Right lobe of liver (tissue), 6 donors: Measurements from ENCODE around the gene ADTRP. TPM values are rescaled to one million over a fixed set of nuclear protein-coding genes. Genes with fewer than 3 reads are reported as not detected.
"Not testable (repeated sequence)": the region's sequence is repeated elsewhere in the genome, so short reads cannot be mapped to it uniquely, and the experiment has no call there.

Source experiments
- ATAC-seq, 4 donors: fragments of 200-7000 bp; cut with Tn5 transposase; one replicate each; pipeline ENCODE4 v1.9.1; 2020; ENCODE audit warnings: mild to moderate bottlenecking in 4 of 4, moderate library complexity in 4 of 4
- DNase-seq, 3 donors: peaks; one replicate each; pipeline ENCODE4 v3.0.0-alpha.2; 2020
- H3K27ac ChIP-seq, 3 donors: fragments of 200-600 bp; one replicate each; pipeline ENCODE4 v1.8.0; 2022
- H3K27me3 ChIP-seq, 2 donors: fragments of 200-600 bp; one replicate each; pipeline ENCODE4 v1.8.0; 2022
- H3K36me3 ChIP-seq, 4 donors: fragments of 200-600 bp; sonication (generic) in 1 of 4; one replicate each; pipeline versions ENCODE4 v1.5.1 to v1.8.0; 2017 to 2022; ENCODE audit warnings: control low read depth in 1 of 4
- H3K4me1 ChIP-seq, 4 donors: fragments of 200-600 bp; sonication (generic) in 1 of 4; one replicate each; pipeline versions ENCODE4 v1.5.1 to v1.8.0; 2017 to 2022; ENCODE audit warnings: control low read depth in 1 of 4
- H3K4me3 ChIP-seq, 3 donors: fragments of 200-600 bp; one replicate each; pipeline ENCODE4 v1.8.0; 2022
- H3K9me3 ChIP-seq, 4 donors: fragments of 200-600 bp; sonication (generic) in 1 of 4; one replicate each; pipeline versions ENCODE4 v1.5.1 to v1.8.0; 2017 to 2022; ENCODE audit warnings: control low read depth in 1 of 4
- POLR2A ChIP-seq: fragments of 450-650 bp; IDR thresholded peaks from one replicate; pipeline ENCODE4 v1.6.1; 2017; ENCODE audit warnings: antibody characterized with exemption, mild to moderate bottlenecking
- WGBS: methylation state at CpG from one replicate; pipeline ENCODE4 v1.1.6; 2018; ENCODE audit warnings: low coverage, low lambda C conversion rate; ENCODE audit not compliant: insufficient coverage; ENCODE audit errors: missing lambda C conversion rate; 5-methylcytosine and 5-hydroxymethylcytosine counted together
- intact Hi-C, 2 donors: fragments of 100-400 bp; cut with DNase I; formaldehyde crosslinking; loops; one replicate each; pipeline versions ENCODE4 v1.11.2 to v1.14.1; 2022
- total RNA-seq, 6 experiments: library from RNA; depleted of rRNA in 2 of 6; stranded (reverse); fragments of >200 nt in 2 of 6; fragmentation: NEBNext Ultra II Directional in 3 of 6; extraction: Animal tissue kit (Norgen Biotek cat#: 25700) in 3 of 6; gene quantifications; one replicate each; pipeline versions ENCODE4 v1.1.0 to v1.2.4, GENCODE V29; 2016 to 2023
- TF ChIP-seq, protein P1 (sequence below), 4 donors: fragments of 200-600 bp in 3 of 4; fragments of 450-650 bp in 1 of 4; IDR thresholded peaks; one replicate each; pipeline versions ENCODE4 v1.5.1 to v1.8.0; 2016 to 2022; ENCODE audit warnings: antibody characterized with exemption in 4 of 4, mild to moderate bottlenecking in 2 of 4
- donor health status: DM: no; HTN: yes; CAD: no.
- donor health status: DM: no; HTN: no; CAD: no.
- donor health status: DM: no; HTN: no; CAD: no.
- donor health status: DM: no; HTN: yes; CAD: no.
- donor health status: DM: no; HTN: yes; CAD: no.

ADTRP gene
- total RNA-seq, 6 experiments from 2014 or later = 0.46 to 1.9 (median 0.92) TPM; not detected in 1

DNA sequence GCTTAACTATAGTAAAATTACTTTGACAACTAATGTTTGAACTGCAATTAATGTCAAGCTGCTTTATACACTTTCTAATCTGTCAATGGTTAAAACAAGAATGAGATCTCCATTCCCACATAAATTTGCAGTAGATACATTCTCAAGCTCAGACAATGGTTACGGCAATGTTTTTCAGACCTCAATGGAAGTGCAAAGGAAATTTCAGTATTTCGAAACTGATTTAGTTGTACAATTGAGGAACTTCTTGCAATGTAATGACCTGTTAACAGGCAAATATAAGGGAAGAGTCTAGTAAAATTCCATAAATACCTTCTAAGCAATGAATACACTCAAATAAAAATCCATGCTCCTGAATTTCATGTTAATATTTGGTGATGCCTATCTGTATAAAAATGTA is 94.7 kb downstream of the ADTRP start:
- H3K27ac ChIP-seq = no peak overlapping the region
- no peak overlapping the region for H3K4me3 ChIP-seq
- H3K36me3 ChIP-seq = no peaks in the 10 kb centered on the region
- DNase-seq (no peak), ATAC-seq (no peak)
- 67% methylated on average over 2 of the region's 2 CpGs for WGBS
- no peaks in the 10 kb centered on the region for H3K27me3 ChIP-seq
- intact Hi-C loops = no loop called here
- no peaks in the 10 kb centered on the region for H3K9me3 ChIP-seq
- H3K4me1 ChIP-seq = no peaks in the 10 kb centered on the region
- TF ChIP-seq, protein P1, sequence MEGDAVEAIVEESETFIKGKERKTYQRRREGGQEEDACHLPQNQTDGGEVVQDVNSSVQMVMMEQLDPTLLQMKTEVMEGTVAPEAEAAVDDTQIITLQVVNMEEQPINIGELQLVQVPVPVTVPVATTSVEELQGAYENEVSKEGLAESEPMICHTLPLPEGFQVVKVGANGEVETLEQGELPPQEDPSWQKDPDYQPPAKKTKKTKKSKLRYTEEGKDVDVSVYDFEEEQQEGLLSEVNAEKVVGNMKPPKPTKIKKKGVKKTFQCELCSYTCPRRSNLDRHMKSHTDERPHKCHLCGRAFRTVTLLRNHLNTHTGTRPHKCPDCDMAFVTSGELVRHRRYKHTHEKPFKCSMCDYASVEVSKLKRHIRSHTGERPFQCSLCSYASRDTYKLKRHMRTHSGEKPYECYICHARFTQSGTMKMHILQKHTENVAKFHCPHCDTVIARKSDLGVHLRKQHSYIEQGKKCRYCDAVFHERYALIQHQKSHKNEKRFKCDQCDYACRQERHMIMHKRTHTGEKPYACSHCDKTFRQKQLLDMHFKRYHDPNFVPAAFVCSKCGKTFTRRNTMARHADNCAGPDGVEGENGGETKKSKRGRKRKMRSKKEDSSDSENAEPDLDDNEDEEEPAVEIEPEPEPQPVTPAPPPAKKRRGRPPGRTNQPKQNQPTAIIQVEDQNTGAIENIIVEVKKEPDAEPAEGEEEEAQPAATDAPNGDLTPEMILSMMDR (IDR thresholded peaks at IDR 0.05) = no peak
- TF ChIP-seq POLR2A = no peak

DNA sequence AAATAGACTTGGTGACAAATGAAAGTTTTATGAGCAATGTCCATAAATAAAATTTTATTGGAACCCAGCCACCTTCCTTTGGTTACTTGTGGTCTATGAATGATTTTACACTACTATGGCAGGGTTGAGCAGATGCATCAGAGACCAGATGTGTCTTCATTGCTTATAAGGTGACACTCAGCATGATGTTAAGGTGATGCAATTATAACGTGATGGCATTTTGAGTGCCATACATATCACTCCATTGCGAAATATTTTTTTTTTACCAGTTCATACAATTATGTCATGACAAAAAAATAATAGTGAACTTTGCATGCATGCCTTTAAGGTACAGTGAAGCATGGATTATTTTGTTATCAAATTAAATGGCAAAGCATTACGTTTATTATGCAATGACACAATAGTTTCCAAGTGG is 96.0 kb downstream of the ADTRP start:
- ATAC-seq (no peak), DNase-seq (no peak)
- H3K9me3 ChIP-seq = no peaks in the 10 kb centered on the region
- no peaks in the 10 kb centered on the region for H3K27me3 ChIP-seq
- intact Hi-C loops = no loop called here
- H3K36me3 ChIP-seq = no peaks in the 10 kb centered on the region
- H3K27ac ChIP-seq = no peak overlapping the region
- H3K4me3 ChIP-seq = no peak overlapping the region
- WGBS = 58% methylated on average over 3 of the region's 3 CpGs
- TF ChIP-seq POLR2A = no peak
- TF ChIP-seq, protein P1 (IDR thresholded peaks at IDR 0.05) = no peak
- H3K4me1 ChIP-seq = no peaks in the 10 kb centered on the region

- TF ChIP-seq, protein P1 (IDR thresholded peaks at IDR 0.05) = no peak
- TF ChIP-seq POLR2A = no peak
- no peak for ATAC-seq
- no peaks in the 10 kb centered on the region for H3K4me1 ChIP-seq
- H3K9me3 ChIP-seq = no peaks in the 10 kb centered on the region
- no peak overlapping the region for H3K27ac ChIP-seq
- 61% methylated on average over 2 of the region's 2 CpGs for whole genome bisulfite sequencing
- H3K4me3 ChIP-seq = no peak overlapping the region
- intact Hi-C loops = no loop called here
- H3K27me3 ChIP-seq = no peaks in the 10 kb centered on the region
- no peak for DNase-seq
- no peaks in the 10 kb centered on the region for H3K36me3 ChIP-seq
Measured at GRCh38 chr6:11681770-11682169, 96.8 kb downstream of the ADTRP start.

DNA sequence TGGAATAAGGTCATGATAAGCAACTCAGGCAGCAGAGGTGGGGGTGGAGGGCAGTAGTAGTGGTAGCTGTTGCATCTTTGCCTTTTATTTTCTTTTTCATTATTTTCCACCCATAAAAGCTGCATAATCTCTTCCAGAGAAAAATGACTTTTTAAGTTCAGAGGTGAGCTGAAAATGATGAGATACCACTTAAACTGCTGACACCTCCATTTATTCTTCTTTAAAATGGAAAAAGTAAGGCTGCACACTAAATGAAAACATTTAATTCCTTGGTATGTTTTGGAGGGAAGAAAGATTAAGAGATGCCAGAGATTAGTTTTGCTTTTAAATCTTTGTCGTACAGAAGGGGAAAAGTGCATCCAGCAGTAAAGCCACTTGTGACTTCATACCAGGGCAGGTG is 97.2 kb downstream of the ADTRP start:
- Histone ChIP-seq H3K27ac (no peak overlapping the region), H3K4me3 (no peak overlapping the region), H3K27me3 (no peaks in the 10 kb centered on the region), H3K36me3 (no peaks in the 10 kb centered on the region), H3K4me1 (no peaks in the 10 kb centered on the region), H3K9me3 (no peaks in the 10 kb centered on the region)
- ATAC-seq (no peak), DNase-seq (no peak)
- TF ChIP-seq POLR2A = no peak
- TF ChIP-seq, protein P1 (IDR thresholded peaks at IDR 0.05) = no peak
- WGBS = 82% methylated on average over 1 of the region's 1 CpG
- intact Hi-C loops = no loop called here

GRCh38 chr6:11680479-11680878 is 98.1 kb downstream of the ADTRP start:
- DNase-seq, H3K27me3 ChIP-seq, H3K36me3 ChIP-seq, ATAC-seq, H3K9me3 ChIP-seq, intact Hi-C loops, H3K27ac ChIP-seq, H3K4me1 ChIP-seq, H3K4me3 ChIP-seq: not testable (repeated sequence)
- 74% methylated on average over 5 of the region's 7 CpGs for WGBS
